HepG2 (cell line): Measurements from ENCODE around the gene CLPX. TPM values are rescaled to one million over a fixed set of nuclear protein-coding genes. Genes with fewer than 3 reads are reported as not detected.

Source experiments
- ATAC-seq: fragments of 200-7000 bp; cut with Tn5 transposase; 3 replicates; pipeline ENCODE4 v1.9.1; 2020; ENCODE audit warnings: mild to moderate bottlenecking, moderate library complexity
- BruUV-seq: library from RNA; stranded (reverse); fragments of 400-500 nt; replicated peaks from 2 replicates; lab custom pipeline; 2021; lab: Mats Ljungman, UMichigan
- CTCF ChIA-PET: fragments of 300-600 bp; formaldehyde crosslinking; extraction: SDS; loops from one replicate; lab custom pipeline; 2021; ENCODE audit warnings: low total read pairs, inconsistent platforms, low intra/inter-chr PET ratio; lab: Yijun Ruan, JAX
- POLR2A ChIA-PET: fragments of 350-600 bp; sonication (Branson Sonifier 250); formaldehyde crosslinking; loops from one replicate; lab custom pipeline; 2020; ENCODE audit warnings: antibody characterized with exemption, inconsistent platforms; lab: Yijun Ruan, JAX
- DNase-seq: peaks from one replicate; pipeline ENCODE4 v3.0.0-alpha.2; 2015; ENCODE audit warnings: low spot score
- FAIRE-seq: peaks from 3 replicates; lab custom pipeline; 2011; peaks lifted over from hg19 to GRCh38; lab: Jason Lieb, UNC
- H2AFZ ChIP-seq: one replicate; pipeline ENCODE4 v1.6.1; 2011; ENCODE audit warnings: low read length, inconsistent platforms
- H3K27ac ChIP-seq: fragments of 300-600 bp; 3 replicates; pipeline ENCODE4 v1.8.0; 2011; ENCODE audit warnings: mixed run types, mild to moderate bottlenecking, mixed read lengths, low read length, inconsistent platforms; ENCODE audit not compliant: insufficient read depth; ENCODE audit errors: extremely low read length
- H3K27me3 ChIP-seq, 2 experiments: fragments of 200-600 bp in 1 of 2; 2 replicates in 1 of 2; 3 replicates in 1 of 2; pipeline versions ENCODE4 v1.6.0 to v1.8.0; 2011; ENCODE audit warnings: low read length in 2 of 2, mild to moderate bottlenecking in 2 of 2, moderate library complexity in 2 of 2, inconsistent platforms in 1 of 2; ENCODE audit not compliant: insufficient read depth in 2 of 2, control insufficient read depth in 1 of 2
- H3K36me3 ChIP-seq, 2 experiments: fragments of 200-600 bp in 1 of 2; replicated peaks in 1 of 2; 2 replicates in 1 of 2; 3 replicates in 1 of 2; pipeline versions ENCODE4 v1.5.1 to v1.8.0; 2011; ENCODE audit warnings: low read length in 2 of 2, inconsistent platforms in 1 of 2; ENCODE audit not compliant: insufficient read depth in 2 of 2, control insufficient read depth in 1 of 2
- H3K4me1 ChIP-seq: 2 replicates; pipeline ENCODE4 v1.5.1; 2012; ENCODE audit warnings: low read length, inconsistent platforms; ENCODE audit not compliant: insufficient read depth
- H3K4me2 ChIP-seq: 2 replicates; pipeline ENCODE4 v1.6.0; 2011; ENCODE audit warnings: low read depth, low read length, inconsistent platforms
- H3K4me3 ChIP-seq, 3 experiments: fragments of 200-600 bp in 1 of 3; sonication (generic), shearing (Covaris generic) in 1 of 3; replicated peaks in 1 of 3; 2 replicates each; pipeline ENCODE4 v1.5.1; 2011 to 2016; ENCODE audit warnings: low read length in 3 of 3, inconsistent platforms in 2 of 3, low read depth in 2 of 3, mild to moderate bottlenecking in 2 of 3, control low read depth in 1 of 3, mixed read lengths in 1 of 3; ENCODE audit not compliant: insufficient read depth in 1 of 3
- H3K79me2 ChIP-seq: one replicate; pipeline ENCODE4 v1.6.1; 2011; ENCODE audit warnings: low read length, inconsistent platforms; ENCODE audit not compliant: insufficient read depth
- H3K9ac ChIP-seq: 2 replicates; pipeline ENCODE4 v1.6.0; 2011; ENCODE audit warnings: mild to moderate bottlenecking, low read depth, low read length, inconsistent platforms; ENCODE audit not compliant: insufficient read depth
- H3K9me3 ChIP-seq: 2 replicates; pipeline ENCODE4 v1.5.1; 2012; ENCODE audit warnings: mild to moderate bottlenecking, low read length
- H4K20me1 ChIP-seq: 2 replicates; pipeline ENCODE4 v1.6.0; 2011; ENCODE audit warnings: inconsistent platforms, mild to moderate bottlenecking, low read length, moderate library complexity; ENCODE audit not compliant: insufficient read depth
- EP300 ChIP-seq, 3 experiments: sonication (generic) in 1 of 3; formaldehyde crosslinking in 1 of 3; IDR thresholded peaks; 2 replicates each; pipeline versions ENCODE4 v1.5.1 to v1.6.1; 2011 to 2020; ENCODE audit warnings: low read depth in 2 of 3, low read length in 2 of 3, borderline replicate concordance in 1 of 3, improper control_type of control experiment in 1 of 3, mild to moderate bottlenecking in 1 of 3, missing genetic modification reagents in 1 of 3, moderate library complexity in 1 of 3
- FOXO1 ChIP-seq: sonication (generic); formaldehyde crosslinking; IDR thresholded peaks from 2 replicates; pipeline ENCODE4 v1.4.0; 2020; ENCODE audit warnings: missing genetic modification reagents
- JDP2 ChIP-seq: sonication (generic); formaldehyde crosslinking; IDR thresholded peaks from 2 replicates; pipeline ENCODE4 v1.8.1; 2022; ENCODE audit warnings: missing genetic modification reagents, borderline replicate concordance
- MTF2 ChIP-seq: sonication (generic); formaldehyde crosslinking; IDR thresholded peaks from 2 replicates; pipeline ENCODE4 v1.5.0; 2020; ENCODE audit warnings: missing genetic modification reagents, borderline replicate concordance
- SMARCC2 ChIP-seq: fragments of 450-650 bp; IDR thresholded peaks from 2 replicates; pipeline ENCODE4 v1.6.1; 2017; ENCODE audit warnings: antibody characterized with exemption, mild to moderate bottlenecking
- SMARCE1 ChIP-seq: fragments of 450-650 bp; IDR thresholded peaks from 2 replicates; pipeline ENCODE4 v1.6.1; 2017; ENCODE audit warnings: borderline replicate concordance
- TMF1 ChIP-seq: sonication (generic); formaldehyde crosslinking; IDR thresholded peaks from 2 replicates; pipeline ENCODE4 v1.8.1; 2022; ENCODE audit warnings: low read depth, missing genetic modification reagents
- ZFP90 ChIP-seq: sonication (generic); formaldehyde crosslinking; IDR thresholded peaks from 2 replicates; pipeline ENCODE4 v1.8.0; 2022; ENCODE audit warnings: missing genetic modification reagents, mild to moderate bottlenecking, inconsistent platforms, borderline replicate concordance
- ZNF550 ChIP-seq: sonication (generic); formaldehyde crosslinking; IDR thresholded peaks from 2 replicates; pipeline ENCODE4 v1.4.0; 2020; ENCODE audit warnings: mild to moderate bottlenecking, missing genetic modification reagents, borderline replicate concordance
- ZNF772 ChIP-seq: sonication (generic); formaldehyde crosslinking; IDR thresholded peaks from 2 replicates; pipeline ENCODE4 v1.5.0; 2020; ENCODE audit warnings: mild to moderate bottlenecking, missing genetic modification reagents
- ZNF773 ChIP-seq: sonication (generic); formaldehyde crosslinking; IDR thresholded peaks from 2 replicates; pipeline ENCODE4 v1.4.0; 2020; ENCODE audit warnings: missing genetic modification reagents, borderline replicate concordance
- WGBS: methylation state at CpG from one replicate; pipeline ENCODE4 v1.1.6; 2017; ENCODE audit warnings: low lambda C conversion rate; 5-methylcytosine and 5-hydroxymethylcytosine counted together
- in situ Hi-C: cut with HindIII; loops from 2 replicates; pipeline ENCODE4 v1.10.0; 2017; ENCODE audit warnings: low pct_unique_long_range_greater_than_20kb; ENCODE audit not compliant: extremely low pct_ligation_motif_present
- intact Hi-C: fragments of 100-400 bp; cut with micrococcal nuclease; formaldehyde crosslinking; loops from one replicate; pipeline ENCODE4 v1.10.0; 2022; ENCODE audit not compliant: unreplicated experiment
- polyA plus RNA-seq, 8 experiments: library from polyadenylated mRNA; depleted of rRNA in 3 of 8; stranded (reverse) in 7 of 8; unstranded in 1 of 8; fragments of >200 nt; fragmentation: Illumina TruSeq in 4 of 8; extraction: Trizol in 4 of 8; gene quantifications; 2 replicates each; pipeline versions ENCODE4 v1.2.1 to v1.2.3, GENCODE V29; 2011 to 2016; ENCODE audit warnings: low read depth in 4 of 8, missing spikeins in 1 of 8, mixed read lengths in 1 of 8; ENCODE audit not compliant: insufficient read depth in 1 of 8
- total RNA-seq, 5 experiments: library from RNA; depleted of rRNA; stranded (reverse); fragments of >200 nt; fragmentation: Illumina TruSeq; extraction: Trizol; gene quantifications; 2 replicates each; pipeline ENCODE4 v1.2.3, GENCODE V29; 2016; ENCODE audit warnings: low read depth in 1 of 5
- TF ChIP-seq, protein P1 (sequence below): sonication (generic); formaldehyde crosslinking; IDR thresholded peaks from 2 replicates; pipeline ENCODE4 v1.5.0; 2020; ENCODE audit warnings: missing genetic modification reagents

CLPX gene
- total and polyA plus RNA-seq, 2 of the 13 experiments (the other 11 are each of a cell fraction or from before 2014, with no cell fraction given), result 33.9 to 61.3 TPM

DNA sequence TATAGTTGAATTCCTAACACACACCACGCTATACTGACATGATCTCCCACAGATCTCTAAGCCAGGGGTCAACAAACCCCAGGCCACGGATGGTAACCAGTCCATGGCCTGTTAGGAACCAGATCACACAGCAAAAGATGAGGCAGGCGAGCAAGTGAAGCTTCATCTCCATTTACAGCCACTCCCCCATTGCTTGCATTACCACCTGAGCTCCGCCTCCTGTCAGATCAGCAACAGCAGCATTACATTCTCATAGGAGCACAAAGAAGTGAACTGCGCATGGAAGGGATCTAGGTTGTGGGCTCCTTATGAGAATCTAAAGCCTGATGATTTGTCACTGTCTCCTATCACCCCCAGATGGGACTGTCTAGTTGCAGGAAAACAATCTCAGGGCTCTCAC, 54.2 kb downstream of the CLPX start (continued):
- TF ChIP-seq, protein P1, sequence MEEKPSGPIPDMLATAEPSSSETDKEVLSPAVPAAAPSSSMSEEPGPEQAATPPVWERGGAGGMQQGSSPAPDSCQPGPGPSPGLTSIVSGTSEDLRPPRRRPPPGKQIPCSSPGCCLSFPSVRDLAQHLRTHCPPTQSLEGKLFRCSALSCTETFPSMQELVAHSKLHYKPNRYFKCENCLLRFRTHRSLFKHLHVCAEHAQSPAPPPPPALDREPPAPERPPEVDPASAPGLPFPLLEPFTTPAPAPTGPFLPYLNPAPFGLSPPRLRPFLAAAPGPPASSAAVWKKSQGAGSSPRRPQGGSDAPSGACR (CRISPR knock-in tag), result no peak
- TF ChIP-seq ZNF772 (CRISPR knock-in tag) (no peak), EP300 (IDR thresholded peaks at IDR 0.05; ENCODE audit: low read depth in 2 of 2, low read length in 2 of 2) (no peak), EP300 (CRISPR knock-in tag; IDR thresholded peaks at IDR 0.05; ENCODE audit: borderline replicate concordance) (no peak)
- TF ChIP-seq, all 625 proteins: peak for 0

DNA sequence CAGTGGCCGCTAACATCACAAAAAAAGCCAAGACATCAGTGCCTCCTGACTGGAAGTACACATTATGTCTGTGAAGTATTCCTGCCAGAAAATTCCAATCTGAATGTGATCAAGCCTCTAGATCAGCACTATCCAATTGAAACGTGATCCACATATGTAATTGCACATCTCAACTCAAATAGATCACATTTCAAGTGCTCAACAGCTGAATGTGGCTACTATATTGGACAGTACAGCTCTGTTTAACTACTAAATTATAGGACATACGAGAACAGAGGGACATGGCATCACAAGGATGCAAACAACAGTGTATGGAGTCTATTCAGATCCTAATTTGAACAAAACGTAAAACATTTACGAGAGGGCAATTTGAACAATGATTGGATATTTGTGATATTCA, 69.6 kb downstream of the CLPX start:
- DNase-seq (no peak), ATAC-seq (no peak), FAIRE-seq (no peak)
- Histone ChIP-seq H3K4me3 (no peak overlapping the region), H3K9ac (no peak overlapping the region), H3K36me3 (peaks cover 21 to 47% of the 10 kb centered on the region in 2 experiments), H3K4me1 (no peaks in the 10 kb centered on the region), H4K20me1 (no peaks in the 10 kb centered on the region), H3K27me3 (no peaks in the 10 kb centered on the region; a peak in 1 of 5 replicates), H3K4me2 (no peak overlapping the region), H3K9me3 (no peaks in the 10 kb centered on the region), H3K79me2 (no peaks in the 10 kb centered on the region), H3K27ac (no peak overlapping the region), H2AFZ (no peak overlapping the region)
- TF ChIP-seq ZFP90 (CRISPR knock-in tag), result no peak
- no peak for TF ChIP-seq FOXO1
- TF ChIP-seq SMARCE1, result no peak
- no peak for TF ChIP-seq TMF1
- TF ChIP-seq ZNF550 (CRISPR knock-in tag), result no peak
- no peak for TF ChIP-seq ZNF773 (CRISPR knock-in tag)
- no peak for TF ChIP-seq MTF2 (CRISPR knock-in tag)
- TF ChIP-seq JDP2 (CRISPR knock-in tag), result no peak
- TF ChIP-seq SMARCC2, result no peak
- in situ Hi-C loops, result no loop called here
- intact Hi-C loops, result no loop called here
- ChIA-PET POLR2A (no interaction called here), CTCF (no interaction called here)
- 94% methylated on average over 5 of the region's 5 CpGs for WGBS
- no TSS peak for BruUV-seq
